ENCODE data around the gene SLC12A5.
"Not testable (repeated sequence)": the region's sequence is repeated elsewhere in the genome, so short reads cannot be mapped to it uniquely, and the experiment has no call there.

SLC12A5 gene

GRCh38 chr20:46081074-46081473, 52.1 kb downstream of the SLC12A5 start:
- DNase-seq (ENCODE audit: low read depth), result no peak

- no peak for DNase-seq (ENCODE audit: low read depth)
These were observed 54.1 kb downstream of the SLC12A5 start for GRCh38 chr20:46083101-46083500.

DNA sequence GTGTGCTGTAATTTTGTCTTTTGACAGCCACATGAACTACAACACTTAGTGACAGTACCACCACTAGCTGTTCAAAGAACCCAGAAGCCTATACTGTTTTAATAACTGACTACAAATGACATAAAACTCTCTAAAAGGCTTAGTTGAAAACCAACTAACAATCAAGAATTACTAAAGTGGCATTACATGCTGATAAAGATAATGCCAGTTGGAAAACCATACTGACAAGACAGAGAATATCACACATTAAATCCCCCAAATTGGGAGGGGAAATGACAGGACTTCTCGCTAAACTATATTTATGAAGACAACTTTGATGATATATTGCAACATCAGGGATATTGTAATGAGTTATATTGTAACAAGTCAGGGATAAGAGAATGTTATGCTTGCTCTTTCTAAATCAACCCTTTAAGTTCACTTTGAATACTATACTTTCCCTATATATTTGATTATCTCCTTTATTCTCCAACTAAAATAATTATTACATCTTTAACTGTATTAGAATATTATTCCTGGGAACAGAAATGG, 54.6 kb downstream of the SLC12A5 start:
- no peak for DNase-seq (ENCODE audit: low read depth)

DNA sequence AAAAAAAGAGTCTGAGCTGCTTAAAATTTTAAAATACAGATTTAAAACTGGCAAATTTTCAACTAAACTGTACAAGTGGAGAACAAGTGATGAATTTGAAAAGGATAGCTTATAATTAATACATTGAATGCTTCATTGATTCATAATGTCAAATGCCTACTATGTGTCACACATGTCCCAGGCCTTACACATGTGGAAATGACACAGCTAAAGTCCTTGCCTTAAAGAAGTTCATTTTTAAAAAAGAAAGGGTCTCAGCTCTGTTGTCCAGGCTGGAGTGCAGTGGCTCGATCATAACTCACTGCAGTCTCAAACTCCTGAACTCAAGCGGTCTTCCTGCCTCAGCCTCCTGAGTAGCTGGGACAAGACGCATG, 55.8 kb downstream of the SLC12A5 start:
- no peak for DNase-seq (ENCODE audit: low read depth)

DNA sequence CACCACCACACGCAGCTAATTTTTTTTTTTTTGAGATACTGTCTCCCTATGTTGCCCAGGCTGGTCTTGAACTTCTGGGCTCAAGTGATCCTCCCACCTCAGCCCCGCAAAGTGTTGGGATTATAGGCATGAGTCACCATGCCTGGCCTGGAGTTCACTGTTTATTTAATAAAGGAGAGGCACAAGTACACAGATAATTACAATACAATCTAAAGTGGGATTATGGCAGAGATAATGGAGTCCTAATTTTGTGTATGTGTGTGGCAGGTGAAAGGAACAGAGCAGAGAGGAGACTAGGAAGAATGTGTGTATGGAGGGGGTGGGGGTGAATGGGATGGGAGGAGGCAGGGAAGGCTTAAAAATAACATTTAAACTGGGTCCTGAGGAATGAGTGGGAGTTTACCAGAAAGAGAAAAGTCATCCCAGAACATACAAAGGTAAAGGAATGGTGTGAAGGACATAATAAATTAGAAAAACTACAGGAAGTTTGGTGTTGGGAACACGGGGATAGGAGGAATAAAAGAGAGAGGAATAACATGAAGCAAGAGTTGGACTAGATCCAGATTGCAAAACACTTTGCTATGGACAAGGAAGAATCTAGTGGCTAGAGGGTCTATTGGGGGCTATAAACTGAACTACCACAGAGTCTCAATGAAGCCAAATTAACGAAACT, 56.3 kb downstream of the SLC12A5 start:
- DNase-seq (ENCODE audit: low read depth), result no peak

DNA sequence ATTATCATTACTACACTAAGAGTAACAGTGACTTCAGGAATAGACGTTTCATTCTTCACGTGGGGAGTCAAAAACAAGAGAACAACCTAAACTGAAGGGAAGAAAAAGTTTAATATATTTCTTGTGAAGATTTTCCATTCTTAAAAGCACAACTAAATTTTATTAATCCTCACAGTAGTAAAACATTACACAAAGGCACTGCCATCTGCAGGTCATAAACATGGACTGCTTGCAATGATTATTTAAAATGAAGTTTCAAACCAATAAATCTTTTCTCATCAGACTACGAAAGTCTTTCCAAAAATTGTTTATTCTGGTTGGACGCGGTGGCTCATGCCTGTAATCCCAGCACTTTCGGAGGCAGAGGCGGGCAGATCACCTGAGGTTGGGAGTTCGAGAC, 58.1 kb downstream of the SLC12A5 start:
- DNase-seq (ENCODE audit: low read depth), result no peak

GRCh38 chr20:46088409-46089166, 59.6 kb downstream of the SLC12A5 start:
- no peak for DNase-seq (ENCODE audit: low read depth)

DNA sequence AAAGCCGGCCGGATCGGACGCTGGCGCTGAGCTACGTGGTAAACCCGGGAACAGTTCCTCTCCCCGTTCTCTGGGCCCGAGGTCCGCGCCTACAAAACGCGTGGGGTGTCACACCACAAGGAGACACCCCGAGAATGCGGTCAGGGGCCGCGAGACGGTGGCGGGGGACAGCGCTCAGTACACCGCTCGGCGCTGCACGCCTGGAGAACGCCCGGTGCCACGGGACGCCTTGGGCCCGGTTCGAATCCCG, 60.1 kb downstream of the SLC12A5 start:
- no peak for DNase-seq (ENCODE audit: low read depth)

DNA sequence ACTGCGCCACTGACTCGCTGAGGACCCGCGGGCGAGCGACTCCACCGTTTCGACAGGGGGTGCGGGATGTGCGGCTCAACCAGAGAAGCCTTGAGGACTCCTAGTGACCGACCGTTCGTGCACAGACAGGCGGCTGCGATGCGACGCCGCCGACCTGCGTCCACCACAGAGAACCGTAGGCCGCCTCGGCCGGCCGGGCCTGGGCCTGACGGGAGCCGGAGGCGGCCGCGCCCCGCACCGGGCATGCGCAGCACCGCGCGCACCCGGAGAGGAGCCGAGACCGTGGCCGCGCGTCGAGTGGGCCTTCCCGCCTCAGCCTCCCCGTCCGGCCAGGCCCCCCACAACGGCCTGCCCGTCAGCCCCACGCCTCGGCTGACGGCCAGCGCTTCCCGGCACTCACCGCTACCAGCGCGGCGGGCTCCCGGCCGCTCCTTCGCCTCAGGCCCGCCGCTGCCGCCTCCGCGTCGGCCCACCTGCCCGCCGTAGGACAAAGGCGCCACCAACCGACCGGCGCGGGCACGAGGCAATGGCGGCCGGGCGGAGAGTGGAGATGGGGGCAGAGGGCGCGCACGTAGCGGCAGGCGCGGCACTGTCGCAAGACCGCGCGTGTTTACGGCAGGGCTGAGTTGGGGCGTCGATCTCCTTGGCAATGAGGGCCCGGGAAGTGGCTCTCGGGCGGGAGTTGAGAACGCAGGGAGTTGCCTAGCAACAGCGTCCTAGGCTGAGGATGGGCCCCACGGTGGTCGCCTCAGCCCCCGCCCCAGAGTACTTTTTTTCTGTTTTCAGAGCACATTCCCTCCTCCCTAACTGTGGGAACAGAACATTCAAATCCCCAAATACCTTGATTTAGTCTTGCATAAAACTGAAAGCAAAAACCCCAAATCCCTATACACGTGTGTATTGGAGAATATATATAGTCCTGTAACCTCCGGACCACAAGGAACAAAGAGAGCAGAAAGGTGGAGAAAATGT, 60.7 kb downstream of the SLC12A5 start, which contains the start of gene NCOA5:
NCOA5 (minus strand) TSS at position 546 of the 972 bp plus-strand sequence. CDS start 10,538 bp downstream, outside the sequence.
- DNase-seq (ENCODE audit: low read depth), result peak; percentile 85

DNA sequence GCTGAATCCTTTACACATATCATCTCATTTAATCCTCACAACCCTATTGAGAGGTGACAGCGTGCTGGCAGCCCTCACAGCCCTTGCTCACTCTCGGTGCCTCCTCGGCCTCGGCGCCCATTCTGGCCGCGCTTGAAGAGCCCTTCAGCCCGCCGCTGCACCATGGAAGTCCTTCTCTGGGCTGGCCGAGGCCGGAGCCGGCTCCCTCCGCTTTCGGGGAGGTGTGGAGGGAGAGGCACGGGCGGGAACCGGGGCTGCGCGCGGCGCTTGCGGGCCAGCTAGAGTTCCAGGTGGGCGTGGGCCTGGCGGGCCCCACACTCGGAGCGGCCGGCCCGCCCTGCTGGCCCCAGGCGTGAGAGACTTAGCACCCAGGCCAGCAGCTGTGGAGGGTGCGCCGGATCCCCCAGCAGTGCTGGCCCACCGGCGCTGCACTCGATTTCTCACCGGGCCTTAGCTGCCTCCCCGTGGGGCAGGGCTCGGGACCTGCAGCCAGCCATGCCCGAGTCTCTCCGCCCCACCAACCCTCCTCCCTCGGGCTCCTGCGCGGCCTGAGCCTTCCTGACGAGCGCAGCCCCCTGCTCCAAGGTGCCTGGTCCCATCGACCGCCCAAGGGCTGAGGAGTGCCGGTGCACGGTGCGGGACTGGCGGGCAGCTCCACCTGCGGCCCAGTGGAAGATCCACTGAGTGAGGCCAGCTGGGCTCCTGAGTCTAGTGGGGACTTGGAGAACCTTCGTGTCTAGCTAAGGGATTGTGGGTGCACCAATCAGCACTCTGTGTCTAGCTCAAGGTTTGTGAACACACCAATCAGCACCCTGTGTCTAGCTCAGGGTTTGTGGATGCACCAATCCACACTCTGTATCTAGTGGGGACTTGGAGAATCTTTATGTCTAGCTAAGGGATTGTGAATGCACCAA, 62.9 kb downstream of the SLC12A5 start:
- not testable (repeated sequence) for DNase-seq (ENCODE audit: low read depth)

- DNase-seq (ENCODE audit: low read depth), result no peak
These were observed 64.5 kb downstream of the SLC12A5 start for GRCh38 chr20:46093531-46093930.

DNA sequence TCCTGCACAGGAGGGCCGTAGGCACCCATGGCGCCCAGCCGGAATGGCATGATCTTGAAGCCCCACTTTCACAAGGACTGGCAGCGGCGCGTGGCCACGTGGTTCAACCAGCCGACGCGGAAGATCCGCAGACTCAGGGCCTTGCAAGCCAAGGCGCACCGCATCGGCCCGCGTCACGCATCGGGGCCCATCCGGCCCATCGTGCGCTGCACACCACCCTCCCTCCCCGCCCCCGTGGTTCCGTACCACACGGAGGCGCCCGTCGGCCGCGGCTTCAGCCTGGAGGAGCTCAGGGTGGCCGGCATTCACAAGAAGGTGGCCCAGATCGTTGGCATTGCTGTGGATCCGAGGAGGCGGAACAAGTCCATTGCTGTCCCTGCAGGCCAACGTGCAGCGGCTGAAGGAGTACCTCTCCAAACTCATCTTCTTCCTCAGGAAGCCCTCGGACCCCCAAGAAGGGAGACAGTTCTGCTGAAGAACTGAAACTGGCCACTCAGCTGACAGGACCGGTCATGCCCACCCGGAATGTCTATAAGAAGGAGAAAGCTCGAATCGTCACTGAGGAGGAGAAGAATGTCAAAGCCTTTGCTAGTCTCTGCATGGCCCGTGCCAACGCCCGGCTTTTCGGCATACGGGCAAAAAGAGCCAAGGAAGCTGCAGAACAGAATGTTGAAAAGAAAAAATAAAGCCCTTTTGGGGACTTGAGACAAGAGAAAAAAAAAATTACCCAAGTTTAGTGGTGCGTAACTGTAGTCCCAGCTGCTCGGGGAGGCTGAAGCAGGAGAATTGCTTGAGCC, 70.7 kb downstream of the SLC12A5 start:
- DNase-seq (ENCODE audit: low read depth), result no peak

DNA sequence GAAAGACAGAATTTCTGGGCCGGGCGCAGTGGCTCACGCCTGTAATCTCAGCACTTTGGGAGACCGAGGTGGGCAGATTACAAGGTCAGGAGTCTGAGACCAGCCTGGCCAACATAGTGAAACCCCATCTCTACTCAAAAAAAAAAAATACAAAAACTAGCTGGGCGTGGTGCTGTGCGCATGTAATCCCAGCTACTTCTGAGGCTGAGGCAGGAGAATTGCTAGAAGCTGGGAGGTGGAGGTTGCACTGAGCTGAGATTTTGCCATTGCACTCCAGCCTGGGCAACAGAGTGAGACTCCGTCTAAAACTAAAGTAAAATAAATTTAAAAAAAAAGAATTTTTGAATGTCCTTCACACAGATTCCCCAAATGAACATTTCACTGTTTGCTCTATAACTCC, 71.4 kb downstream of the SLC12A5 start:
- not testable (repeated sequence) for DNase-seq (ENCODE audit: low read depth)

DNA sequence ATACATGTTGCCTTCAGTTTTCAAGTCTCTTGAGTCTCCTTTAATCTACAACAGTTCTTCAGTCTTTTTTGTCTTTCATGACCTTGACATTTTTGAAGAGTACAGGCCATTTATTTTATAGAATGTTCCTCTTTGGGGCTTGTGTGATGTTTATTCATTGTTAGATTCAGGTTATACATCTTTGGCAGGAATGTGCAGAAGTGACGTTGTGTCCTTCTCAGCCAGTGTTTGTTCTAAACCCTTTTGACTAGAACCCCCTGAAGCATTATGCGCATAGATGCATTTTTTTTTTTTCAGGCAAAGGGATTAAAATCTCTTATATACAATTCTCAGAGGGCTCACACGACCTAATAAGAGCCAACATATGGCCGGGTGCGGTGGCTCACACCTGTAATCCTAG, 72.0 kb downstream of the SLC12A5 start:
- DNase-seq (ENCODE audit: low read depth), result no peak

GRCh38 chr20:46101957-46102356, 72.9 kb downstream of the SLC12A5 start:
- no peak for DNase-seq (ENCODE audit: low read depth)

DNA sequence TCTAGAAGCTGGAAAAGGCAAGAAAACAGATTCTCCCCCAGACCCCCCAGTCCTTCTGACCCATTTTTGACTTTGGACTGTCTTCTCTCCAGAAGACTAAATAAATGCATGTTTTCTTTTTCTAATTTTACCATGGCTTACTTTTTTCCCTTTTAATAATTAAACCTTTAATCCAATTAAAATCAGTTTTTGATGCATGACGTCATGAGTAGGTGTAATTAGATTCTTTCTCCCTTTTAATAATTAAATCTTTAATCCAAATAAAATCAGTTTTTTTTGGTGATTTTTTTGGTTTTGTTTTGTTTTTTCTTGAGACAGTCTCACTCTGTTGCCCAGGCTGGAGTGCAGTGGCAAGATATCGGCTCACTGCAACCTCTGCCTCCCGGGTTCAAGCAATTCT, 73.9 kb downstream of the SLC12A5 start:
- no peak for DNase-seq (ENCODE audit: low read depth)

DNA sequence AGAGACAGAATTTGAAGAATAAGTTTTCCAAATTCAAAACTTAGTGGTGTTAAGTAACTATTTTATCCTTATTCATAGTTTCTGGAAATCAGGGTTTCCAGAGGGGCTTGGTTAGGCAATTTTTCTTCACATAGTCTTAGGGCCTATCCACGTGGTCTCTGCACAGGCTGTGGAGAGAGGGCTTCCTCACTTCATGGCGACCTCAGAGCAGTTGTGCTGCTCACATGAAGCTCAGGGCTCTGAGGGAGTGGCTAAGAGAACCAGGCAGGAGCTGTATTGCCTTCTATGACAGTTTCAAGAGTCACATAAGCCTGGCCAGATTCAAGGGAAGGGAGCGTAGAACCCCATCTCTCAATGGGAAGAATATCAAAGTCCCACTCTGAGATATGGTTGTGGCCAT, 75.2 kb downstream of the SLC12A5 start:
- DNase-seq (ENCODE audit: low read depth), result no peak

GRCh38 chr20:46107061-46107460, 78.0 kb downstream of the SLC12A5 start:
- no peak for DNase-seq (ENCODE audit: low read depth)

- DNase-seq (ENCODE audit: low read depth), result no peak
These were observed 79.4 kb downstream of the SLC12A5 start for GRCh38 chr20:46108435-46108841.

- no peak for DNase-seq (ENCODE audit: low read depth)
These were observed 80.0 kb downstream of the SLC12A5 start for GRCh38 chr20:46108976-46109375.
